K562 (cell line): Measurements from ENCODE around the gene RBM17. TPM values are rescaled to one million over a fixed set of nuclear protein-coding genes. Genes with fewer than 3 reads are reported as not detected.

Experiments
- ATAC-seq: fragments of 200-7000 bp; cut with Tn5 transposase; 3 replicates; pipeline ENCODE4 v1.9.1; 2020; ENCODE audit warnings: moderate library complexity
- BruUV-seq: library from RNA; stranded (reverse); fragments of 400-500 nt; replicated peaks from 2 replicates; lab custom pipeline; 2021; lab: Mats Ljungman, UMichigan
- CTCF ChIA-PET: fragments of 300-600 bp; formaldehyde crosslinking; extraction: SDS; loops from one replicate; lab custom pipeline; 2021; ENCODE audit warnings: low intra/inter-chr PET ratio; lab: Yijun Ruan, JAX
- POLR2A ChIA-PET: fragments of 300-600, 350-650 bp; sonication (Branson Sonifier 250); formaldehyde crosslinking; extraction: SDS; loops from one replicate; lab custom pipeline; 2021; ENCODE audit warnings: antibody characterized with exemption, inconsistent platforms; lab: Yijun Ruan, JAX
- DNase-seq, 4 experiments: peaks; one replicate each; pipeline versions ENCODE4 v3.0.0 to v3.0.0-alpha.2; 2011 to 2018; ENCODE audit warnings: low spot score in 3 of 4, mixed read lengths in 3 of 4; ENCODE audit errors: extremely low read depth in 1 of 4
- FAIRE-seq: peaks from 2 replicates; lab custom pipeline; 2011; peaks lifted over from hg19 to GRCh38; lab: Jason Lieb, UNC
- H2AFZ ChIP-seq: 2 replicates; pipeline ENCODE4 v1.6.0; 2011; ENCODE audit warnings: low read depth, low read length, control low read depth, inconsistent platforms
- H3K27ac ChIP-seq: fragments of 200-600 bp; 3 replicates; pipeline ENCODE4 v1.8.0; 2011; ENCODE audit warnings: low read depth, mild to moderate bottlenecking, control low read depth, inconsistent platforms, low read length, moderate library complexity, mixed read lengths; ENCODE audit errors: extremely low read depth
- H3K27me3 ChIP-seq, 2 experiments: fragments of 300-600 bp in 1 of 2; 2 replicates in 1 of 2; 3 replicates in 1 of 2; pipeline versions ENCODE4 v1.6.0 to v1.8.0; 2011; ENCODE audit warnings: inconsistent platforms in 2 of 2, low read length in 2 of 2, mild to moderate bottlenecking in 1 of 2, mixed read lengths in 1 of 2, moderate library complexity in 1 of 2; ENCODE audit not compliant: control insufficient read depth in 2 of 2, insufficient read depth in 2 of 2
- H3K36me3 ChIP-seq: fragments of 300-600 bp; 3 replicates; pipeline ENCODE4 v1.8.0; 2011; ENCODE audit warnings: mild to moderate bottlenecking, low read length, inconsistent platforms; ENCODE audit not compliant: control insufficient read depth, insufficient read depth
- H3K4me1 ChIP-seq, 2 experiments: fragments of 200-600 bp in 1 of 2; replicated peaks in 1 of 2; 2 replicates in 1 of 2; 3 replicates in 1 of 2; pipeline versions ENCODE4 v1.5.1 to v1.8.0; 2011; ENCODE audit warnings: inconsistent platforms in 2 of 2, low read length in 2 of 2, mild to moderate bottlenecking in 1 of 2, mixed read lengths in 1 of 2, moderate library complexity in 1 of 2; ENCODE audit not compliant: control insufficient read depth in 2 of 2, insufficient read depth in 2 of 2
- H3K4me2 ChIP-seq: 2 replicates; pipeline ENCODE4 v1.6.1; 2011; ENCODE audit warnings: low read length, control low read depth, inconsistent platforms, mixed read lengths; ENCODE audit not compliant: insufficient read depth
- H3K4me3 ChIP-seq: fragments of 200-600 bp; sonication (generic), shearing (Covaris generic); 2 replicates; pipeline ENCODE4 v1.5.1; 2016; ENCODE audit warnings: control low read depth, inconsistent platforms
- H3K79me2 ChIP-seq: fragments of 200-600 bp; 3 replicates; pipeline ENCODE4 v1.8.0; 2011; ENCODE audit warnings: low read length, inconsistent platforms; ENCODE audit not compliant: control insufficient read depth, insufficient read depth
- H3K9ac ChIP-seq, 2 experiments: 2 replicates each; pipeline versions ENCODE4 v1.6.0 to v1.6.1; 2011; ENCODE audit warnings: low read depth in 2 of 2, low read length in 2 of 2, control low read depth in 1 of 2, inconsistent platforms in 1 of 2, mild to moderate bottlenecking in 1 of 2, mixed read lengths in 1 of 2; ENCODE audit not compliant: insufficient read depth in 1 of 2
- H3K9me1 ChIP-seq: one replicate; pipeline ENCODE4 v1.6.0; 2011; ENCODE audit warnings: inconsistent platforms, mild to moderate bottlenecking, low read length, moderate library complexity; ENCODE audit not compliant: control insufficient read depth, insufficient read depth
- H3K9me3 ChIP-seq: replicated peaks from 2 replicates; pipeline ENCODE4 v1.5.1; 2011; ENCODE audit warnings: low read depth, low read length, inconsistent platforms; ENCODE audit not compliant: control insufficient read depth, insufficient read depth
- H4K20me1 ChIP-seq: replicated peaks from 2 replicates; pipeline ENCODE4 v1.6.1; 2011; ENCODE audit warnings: low read length, inconsistent platforms, mixed read lengths; ENCODE audit not compliant: control insufficient read depth, insufficient read depth
- AFF4 ChIP-seq: sonication (generic); formaldehyde crosslinking; IDR thresholded peaks from 2 replicates; pipeline ENCODE4 v1.8.0; 2023; ENCODE audit warnings: mild to moderate bottlenecking, missing genetic modification reagents
- CLOCK ChIP-seq: fragments of 250-450 bp; sonication (Bioruptor Pico); IDR thresholded peaks from 2 replicates; pipeline ENCODE4 v1.4.0; 2020; ENCODE audit warnings: mild to moderate bottlenecking, moderate library complexity, borderline replicate concordance
- GTF2F1 ChIP-seq: IDR thresholded peaks from 2 replicates; pipeline ENCODE4 v1.6.1; 2011; ENCODE audit warnings: low read depth, low read length, improper control_type of control experiment
- MCM7 ChIP-seq, 2 experiments: fragments of 450-650 bp; IDR thresholded peaks; 2 replicates each; pipeline ENCODE4 v1.6.1; 2016 to 2018
- SPI1 ChIP-seq: IDR thresholded peaks from 2 replicates; pipeline ENCODE4 v1.6.1; 2011; ENCODE audit warnings: low read depth, low read length, control low read depth, borderline replicate concordance
- WGBS: fragments of 100-300 bp; shearing (Covaris generic); methylation state at CpG from one replicate; pipeline ENCODE4 v1.1.6; 2016; ENCODE audit warnings: low coverage, mixed read lengths; ENCODE audit not compliant: insufficient coverage; ENCODE audit errors: missing lambda C conversion rate; 5-methylcytosine and 5-hydroxymethylcytosine counted together
- in situ Hi-C: fragments of 300-500 bp; cut with MboI; formaldehyde crosslinking; loops from 4 replicates; pipeline ENCODE4 v1.15.0; 2018; ENCODE audit warnings: inconsistent platforms, mixed read lengths
- intact Hi-C: fragments of 100-400 bp; cut with micrococcal nuclease; formaldehyde crosslinking; loops from 2 replicates; pipeline ENCODE4 v1.14.2; 2022
- polyA plus RNA-seq, 8 experiments: library from polyadenylated mRNA; depleted of rRNA in 4 of 8; stranded (reverse) in 5 of 8; unstranded in 3 of 8; fragments of >200 nt; fragmentation: Nextera tagmentation in 2 of 8; fragmentation: Illumina TruSeq in 1 of 8; extraction: Ambion mirVana in 2 of 8; extraction: Trizol in 1 of 8; gene quantifications; 2 replicates each; pipeline versions ENCODE4 v1.2.1 to v1.2.3, GENCODE V29; 2011 to 2014; ENCODE audit warnings: inconsistent platforms in 1 of 8, missing spikeins in 1 of 8
- total RNA-seq, 7 experiments: library from RNA; depleted of rRNA in 6 of 7; stranded (reverse); fragments of >200 nt in 6 of 7; fragmentation: Illumina TruSeq in 2 of 7; extraction: Trizol in 2 of 7; gene quantifications; 2 replicates each; pipeline versions ENCODE4 v1.2.1 to v1.2.3, GENCODE V29; 2011 to 2021; ENCODE audit warnings: low replicate concordance in 1 of 7

RBM17 gene
- total and polyA plus RNA-seq, 9 of the 15 experiments (the other 6 are each of a cell fraction or from before 2014, with no cell fraction given): 23.6 to 217 (median 124) TPM

GRCh38 chr10:6119423-6119822, 30.6 kb downstream of the RBM17 start:
- POLR2A ChIA-PET: interaction anchor here (0.9 to 2.4 kb wide), 2 partner anchors 10 to 13 kb away, joined by 3 to 9 read pairs; no protein-coding TSS in a partner anchor
- ATAC-seq: no peak
- no peak overlapping the region for H3K27ac ChIP-seq
- intact Hi-C loops: no loop called here
- H4K20me1 ChIP-seq: 0 out of 2 replicates have a peak, but pooled peaks cover 3% of the 10 kb centered on the region
- H3K4me1 ChIP-seq: no peaks in the 10 kb centered on the region; a peak in 1 of 5 replicates
- no peak overlapping the region for H3K9ac ChIP-seq
- H3K27me3 ChIP-seq: no peaks in the 10 kb centered on the region
- no peak overlapping the region for H3K4me3 ChIP-seq
- no peak overlapping the region for H3K4me2 ChIP-seq
- H3K9me1 ChIP-seq: no peaks in the 10 kb centered on the region
- H3K79me2 ChIP-seq: no peaks in the 10 kb centered on the region
- no peak for DNase-seq
- H3K9me3 ChIP-seq: no peaks in the 10 kb centered on the region
- in situ Hi-C loops: loop anchor here (25.0 kb wide), 1 partner anchor 543 kb away; no protein-coding TSS in a partner anchor
- peak; percentile 48 for FAIRE-seq
- TF ChIP-seq SPI1: no peak
- TF ChIP-seq CLOCK (CRISPR knock-in tag): no peak
- no peak for TF ChIP-seq MCM7 (IDR thresholded peaks at IDR 0.05)
- TF ChIP-seq GTF2F1: no peak
- TF ChIP-seq AFF4 (CRISPR knock-in tag): no peak
- no peak overlapping the region for H2AFZ ChIP-seq
- 16% methylated on average over 5 of the region's 5 CpGs for WGBS
- CTCF ChIA-PET: no interaction called here
- no TSS peak for BruUV-seq
- peaks cover 25% of the 10 kb centered on the region for H3K36me3 ChIP-seq
